WTC11 (cell line): ENCODE results near the gene TAF1D. TPM values are rescaled to one million over a fixed set of nuclear protein-coding genes. Genes with fewer than 3 reads are reported as not detected.

Experiments used
- ATAC-seq: fragments of 200-7000 bp; cut with Tn5 transposase; 2 replicates; pipeline ENCODE4 v1.10.0; 2021; ENCODE audit warnings: mild to moderate bottlenecking, moderate library complexity
- CTCF ChIA-PET: fragments of 300-600 bp; sonication (Branson Sonifier 250); formaldehyde crosslinking; loops from one replicate; lab custom pipeline; 2021; ENCODE audit warnings: antibody characterized with exemption; lab: Charles Lee
- POLR2A ChIA-PET: fragments of 350-600 bp; sonication (Branson Sonifier 250); formaldehyde crosslinking; loops from one replicate; lab custom pipeline; 2021; ENCODE audit warnings: antibody characterized with exemption; lab: Charles Lee
- DNase-seq: peaks from one replicate; pipeline ENCODE4 v3.0.0; 2021; ENCODE audit warnings: low spot score
- H3K27ac Mint-ChIP-seq: 2 replicates; pipeline ENCODE4 v1.8.0; 2021; ENCODE audit warnings: mixed read lengths
- H3K27me3 Mint-ChIP-seq: 2 replicates; pipeline ENCODE4 v1.8.0; 2021; ENCODE audit warnings: low read depth, mild to moderate bottlenecking, moderate library complexity, mixed read lengths
- H3K36me3 Mint-ChIP-seq: 2 replicates; pipeline ENCODE4 v1.8.0; 2021; ENCODE audit warnings: mixed read lengths
- H3K4me1 Mint-ChIP-seq: 2 replicates; pipeline ENCODE4 v1.8.0; 2022; ENCODE audit warnings: mixed read lengths
- H3K4me3 Mint-ChIP-seq: 2 replicates; pipeline ENCODE4 v1.8.0; 2021; ENCODE audit warnings: mild to moderate bottlenecking, moderate library complexity, mixed read lengths
- H3K9me3 Mint-ChIP-seq: 2 replicates; pipeline ENCODE4 v1.8.0; 2021; ENCODE audit warnings: mixed read lengths
- CBFB ChIP-seq: sonication (generic); formaldehyde crosslinking; IDR thresholded peaks from 2 replicates; pipeline ENCODE4 v1.8.1; 2022; ENCODE audit warnings: mild to moderate bottlenecking, low read depth, missing genetic modification reagents
- ELF4 ChIP-seq: sonication (generic); formaldehyde crosslinking; IDR thresholded peaks from 2 replicates; pipeline ENCODE4 v1.8.1; 2022; ENCODE audit warnings: low read depth, mild to moderate bottlenecking, moderate library complexity, missing genetic modification reagents
- ESRRA ChIP-seq: sonication (generic); formaldehyde crosslinking; IDR thresholded peaks from 2 replicates; pipeline ENCODE4 v1.8.1; 2022; ENCODE audit warnings: mild to moderate bottlenecking, missing genetic modification reagents, borderline replicate concordance
- FOXJ3 ChIP-seq: sonication (generic); formaldehyde crosslinking; IDR thresholded peaks from 2 replicates; pipeline ENCODE4 v1.9.0; 2021; ENCODE audit warnings: missing genetic modification reagents, mild to moderate bottlenecking, borderline replicate concordance
- FOXP1 ChIP-seq: sonication (generic); formaldehyde crosslinking; IDR thresholded peaks from 2 replicates; pipeline ENCODE4 v1.8.0; 2022; ENCODE audit warnings: missing genetic modification reagents, mild to moderate bottlenecking, moderate library complexity, borderline replicate concordance
- GRHL2 ChIP-seq: fragments of 250-450 bp; sonication (Bioruptor Pico); IDR thresholded peaks from 2 replicates; pipeline ENCODE4 v1.8.0; 2022; ENCODE audit warnings: mild to moderate bottlenecking, moderate library complexity; ENCODE audit not compliant: insufficient replicate concordance, severe bottlenecking
- IRF2 ChIP-seq: sonication (generic); formaldehyde crosslinking; IDR thresholded peaks from 2 replicates; pipeline ENCODE4 v1.8.0; 2022; ENCODE audit warnings: low read depth, missing genetic modification reagents, borderline replicate concordance
- KAT7 ChIP-seq: sonication (generic); formaldehyde crosslinking; IDR thresholded peaks from 2 replicates; pipeline ENCODE4 v1.8.1; 2023; ENCODE audit warnings: missing genetic modification reagents, mild to moderate bottlenecking, borderline replicate concordance
- NFATC4 ChIP-seq: fragments of 250-450 bp; sonication (Bioruptor Pico); IDR thresholded peaks from 2 replicates; pipeline ENCODE4 v1.9.0; 2021; ENCODE audit warnings: mild to moderate bottlenecking
- PRRX2 ChIP-seq: fragments of 250-450 bp; sonication (Bioruptor Pico); IDR thresholded peaks from 2 replicates; pipeline ENCODE4 v1.8.0; 2021; ENCODE audit warnings: mild to moderate bottlenecking
- SOX15 ChIP-seq: fragments of 250-450 bp; sonication (Bioruptor Pico); IDR thresholded peaks from 2 replicates; pipeline ENCODE4 v1.9.0; 2021; ENCODE audit warnings: mild to moderate bottlenecking
- TCF7 ChIP-seq: sonication (generic); formaldehyde crosslinking; IDR thresholded peaks from 2 replicates; pipeline ENCODE4 v1.8.0; 2022; ENCODE audit warnings: mild to moderate bottlenecking, low read depth, missing genetic modification reagents, moderate library complexity
- TEAD1 ChIP-seq: sonication (generic); formaldehyde crosslinking; IDR thresholded peaks from 2 replicates; pipeline ENCODE4 v1.8.0; 2022; ENCODE audit warnings: mild to moderate bottlenecking, missing genetic modification reagents
- ZNF121 ChIP-seq: sonication (generic); formaldehyde crosslinking; IDR thresholded peaks from 2 replicates; pipeline ENCODE4 v1.8.0; 2023; ENCODE audit warnings: missing genetic modification reagents
- ZNF317 ChIP-seq: sonication (generic); formaldehyde crosslinking; IDR thresholded peaks from 2 replicates; pipeline ENCODE4 v1.8.1; 2023; ENCODE audit warnings: low read depth, mild to moderate bottlenecking, moderate library complexity, missing genetic modification reagents, borderline replicate concordance
- ZNF671 ChIP-seq: fragments of 250-450 bp; sonication (Bioruptor Pico); IDR thresholded peaks from 2 replicates; pipeline ENCODE4 v1.8.0; 2021; ENCODE audit warnings: mild to moderate bottlenecking
- total RNA-seq: library from RNA; stranded (reverse); gene quantifications from 3 replicates; pipeline ENCODE4 v1.2.3, GENCODE V29; 2021
- TF ChIP-seq, protein P1 (sequence below): sonication (generic); formaldehyde crosslinking; IDR thresholded peaks from 2 replicates; pipeline ENCODE4 v1.8.0; 2023; ENCODE audit warnings: missing genetic modification reagents, mild to moderate bottlenecking, borderline replicate concordance
- TF ChIP-seq, protein P2 (sequence below): fragments of 250-450 bp; sonication (Bioruptor Pico); IDR thresholded peaks from 2 replicates; pipeline ENCODE4 v2.1.2; 2022; ENCODE audit warnings: mild to moderate bottlenecking, moderate library complexity
- TF ChIP-seq, protein P3 (sequence below): sonication (generic); formaldehyde crosslinking; IDR thresholded peaks from 2 replicates; pipeline ENCODE4 v1.8.0; 2022; ENCODE audit warnings: missing genetic modification reagents
- TF ChIP-seq, protein P4 (sequence below): sonication (generic); formaldehyde crosslinking; IDR thresholded peaks from 2 replicates; pipeline ENCODE4 v1.8.1; 2023; ENCODE audit warnings: mild to moderate bottlenecking, missing genetic modification reagents, moderate library complexity
- TF ChIP-seq, protein P5 (sequence below): fragments of 250-450 bp; sonication (Bioruptor Pico); IDR thresholded peaks from 2 replicates; pipeline ENCODE4 v1.9.0; 2021; ENCODE audit warnings: moderate library complexity, mild to moderate bottlenecking, inconsistent platforms, borderline replicate concordance

The TAF1D gene
- total RNA-seq, 1 experiment from 2014 or later, result 223 TPM

DNA sequence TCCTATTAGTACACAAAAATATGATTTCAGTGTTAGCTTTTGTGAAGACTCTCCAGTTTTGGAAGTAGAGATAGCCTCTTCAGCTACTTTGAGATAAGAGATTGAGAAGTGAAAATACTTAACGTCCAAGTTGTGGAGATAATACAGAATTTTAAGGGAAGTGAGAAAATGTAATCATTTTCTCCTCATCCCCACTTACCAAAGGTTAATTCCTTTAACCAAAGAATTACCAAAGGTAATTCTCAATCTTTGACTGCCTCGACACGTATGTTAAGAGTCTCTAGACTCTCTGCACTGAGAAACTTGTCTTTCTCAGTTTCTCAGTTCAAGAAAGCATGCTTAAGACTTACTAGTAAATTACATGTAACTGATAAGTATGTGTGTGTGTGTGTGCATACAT, 15.5 kb upstream of the TAF1D start:
- ChIA-PET CTCF (interaction anchor here (0.6 to 1.4 kb wide), 2 partner anchors 66 to 139 kb away, joined by 3 to 8 read pairs; no protein-coding TSS in a partner anchor), POLR2A (interaction anchor here (0.8 kb wide), 1 partner anchor 16 kb away, joined by 3 read pairs; no protein-coding TSS in a partner anchor)
- Mint-ChIP-seq H3K9me3 (peaks cover 4% of the 10 kb centered on the region; the same call in 1 of the 2 replicates), H3K27ac (no peak overlapping the region), H3K4me3 (no peak overlapping the region), H3K36me3 (peaks cover 47% of the 10 kb centered on the region), H3K27me3 (no peaks in the 10 kb centered on the region), H3K4me1 (no peaks in the 10 kb centered on the region)
- DNase-seq (no peak), ATAC-seq (no peak)
- TF ChIP-seq, protein P1, sequence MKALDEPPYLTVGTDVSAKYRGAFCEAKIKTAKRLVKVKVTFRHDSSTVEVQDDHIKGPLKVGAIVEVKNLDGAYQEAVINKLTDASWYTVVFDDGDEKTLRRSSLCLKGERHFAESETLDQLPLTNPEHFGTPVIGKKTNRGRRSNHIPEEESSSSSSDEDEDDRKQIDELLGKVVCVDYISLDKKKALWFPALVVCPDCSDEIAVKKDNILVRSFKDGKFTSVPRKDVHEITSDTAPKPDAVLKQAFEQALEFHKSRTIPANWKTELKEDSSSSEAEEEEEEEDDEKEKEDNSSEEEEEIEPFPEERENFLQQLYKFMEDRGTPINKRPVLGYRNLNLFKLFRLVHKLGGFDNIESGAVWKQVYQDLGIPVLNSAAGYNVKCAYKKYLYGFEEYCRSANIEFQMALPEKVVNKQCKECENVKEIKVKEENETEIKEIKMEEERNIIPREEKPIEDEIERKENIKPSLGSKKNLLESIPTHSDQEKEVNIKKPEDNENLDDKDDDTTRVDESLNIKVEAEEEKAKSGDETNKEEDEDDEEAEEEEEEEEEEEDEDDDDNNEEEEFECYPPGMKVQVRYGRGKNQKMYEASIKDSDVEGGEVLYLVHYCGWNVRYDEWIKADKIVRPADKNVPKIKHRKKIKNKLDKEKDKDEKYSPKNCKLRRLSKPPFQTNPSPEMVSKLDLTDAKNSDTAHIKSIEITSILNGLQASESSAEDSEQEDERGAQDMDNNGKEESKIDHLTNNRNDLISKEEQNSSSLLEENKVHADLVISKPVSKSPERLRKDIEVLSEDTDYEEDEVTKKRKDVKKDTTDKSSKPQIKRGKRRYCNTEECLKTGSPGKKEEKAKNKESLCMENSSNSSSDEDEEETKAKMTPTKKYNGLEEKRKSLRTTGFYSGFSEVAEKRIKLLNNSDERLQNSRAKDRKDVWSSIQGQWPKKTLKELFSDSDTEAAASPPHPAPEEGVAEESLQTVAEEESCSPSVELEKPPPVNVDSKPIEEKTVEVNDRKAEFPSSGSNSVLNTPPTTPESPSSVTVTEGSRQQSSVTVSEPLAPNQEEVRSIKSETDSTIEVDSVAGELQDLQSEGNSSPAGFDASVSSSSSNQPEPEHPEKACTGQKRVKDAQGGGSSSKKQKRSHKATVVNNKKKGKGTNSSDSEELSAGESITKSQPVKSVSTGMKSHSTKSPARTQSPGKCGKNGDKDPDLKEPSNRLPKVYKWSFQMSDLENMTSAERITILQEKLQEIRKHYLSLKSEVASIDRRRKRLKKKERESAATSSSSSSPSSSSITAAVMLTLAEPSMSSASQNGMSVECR (CRISPR knock-in tag), result no peak
- no peak for TF ChIP-seq PRRX2 (CRISPR knock-in tag)
- no peak for TF ChIP-seq FOXJ3 (CRISPR knock-in tag)
- TF ChIP-seq, protein P2, sequence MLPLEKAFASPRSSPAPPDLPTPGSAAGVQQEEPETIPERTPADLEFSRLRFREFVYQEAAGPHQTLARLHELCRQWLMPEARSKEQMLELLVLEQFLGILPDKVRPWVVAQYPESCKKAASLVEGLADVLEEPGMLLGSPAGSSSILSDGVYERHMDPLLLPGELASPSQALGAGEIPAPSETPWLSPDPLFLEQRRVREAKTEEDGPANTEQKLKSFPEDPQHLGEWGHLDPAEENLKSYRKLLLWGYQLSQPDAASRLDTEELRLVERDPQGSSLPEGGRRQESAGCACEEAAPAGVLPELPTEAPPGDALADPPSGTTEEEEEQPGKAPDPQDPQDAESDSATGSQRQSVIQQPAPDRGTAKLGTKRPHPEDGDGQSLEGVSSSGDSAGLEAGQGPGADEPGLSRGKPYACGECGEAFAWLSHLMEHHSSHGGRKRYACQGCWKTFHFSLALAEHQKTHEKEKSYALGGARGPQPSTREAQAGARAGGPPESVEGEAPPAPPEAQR (CRISPR knock-in tag), result no peak
- TF ChIP-seq, protein P3, sequence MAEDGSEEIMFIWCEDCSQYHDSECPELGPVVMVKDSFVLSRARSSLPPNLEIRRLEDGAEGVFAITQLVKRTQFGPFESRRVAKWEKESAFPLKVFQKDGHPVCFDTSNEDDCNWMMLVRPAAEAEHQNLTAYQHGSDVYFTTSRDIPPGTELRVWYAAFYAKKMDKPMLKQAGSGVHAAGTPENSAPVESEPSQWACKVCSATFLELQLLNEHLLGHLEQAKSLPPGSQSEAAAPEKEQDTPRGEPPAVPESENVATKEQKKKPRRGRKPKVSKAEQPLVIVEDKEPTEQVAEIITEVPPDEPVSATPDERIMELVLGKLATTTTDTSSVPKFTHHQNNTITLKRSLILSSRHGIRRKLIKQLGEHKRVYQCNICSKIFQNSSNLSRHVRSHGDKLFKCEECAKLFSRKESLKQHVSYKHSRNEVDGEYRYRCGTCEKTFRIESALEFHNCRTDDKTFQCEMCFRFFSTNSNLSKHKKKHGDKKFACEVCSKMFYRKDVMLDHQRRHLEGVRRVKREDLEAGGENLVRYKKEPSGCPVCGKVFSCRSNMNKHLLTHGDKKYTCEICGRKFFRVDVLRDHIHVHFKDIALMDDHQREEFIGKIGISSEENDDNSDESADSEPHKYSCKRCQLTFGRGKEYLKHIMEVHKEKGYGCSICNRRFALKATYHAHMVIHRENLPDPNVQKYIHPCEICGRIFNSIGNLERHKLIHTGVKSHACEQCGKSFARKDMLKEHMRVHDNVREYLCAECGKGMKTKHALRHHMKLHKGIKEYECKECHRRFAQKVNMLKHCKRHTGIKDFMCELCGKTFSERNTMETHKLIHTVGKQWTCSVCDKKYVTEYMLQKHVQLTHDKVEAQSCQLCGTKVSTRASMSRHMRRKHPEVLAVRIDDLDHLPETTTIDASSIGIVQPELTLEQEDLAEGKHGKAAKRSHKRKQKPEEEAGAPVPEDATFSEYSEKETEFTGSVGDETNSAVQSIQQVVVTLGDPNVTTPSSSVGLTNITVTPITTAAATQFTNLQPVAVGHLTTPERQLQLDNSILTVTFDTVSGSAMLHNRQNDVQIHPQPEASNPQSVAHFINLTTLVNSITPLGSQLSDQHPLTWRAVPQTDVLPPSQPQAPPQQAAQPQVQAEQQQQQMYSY, result no peak
- no peak for TF ChIP-seq ZNF317 (CRISPR knock-in tag)
- TF ChIP-seq, protein P4, sequence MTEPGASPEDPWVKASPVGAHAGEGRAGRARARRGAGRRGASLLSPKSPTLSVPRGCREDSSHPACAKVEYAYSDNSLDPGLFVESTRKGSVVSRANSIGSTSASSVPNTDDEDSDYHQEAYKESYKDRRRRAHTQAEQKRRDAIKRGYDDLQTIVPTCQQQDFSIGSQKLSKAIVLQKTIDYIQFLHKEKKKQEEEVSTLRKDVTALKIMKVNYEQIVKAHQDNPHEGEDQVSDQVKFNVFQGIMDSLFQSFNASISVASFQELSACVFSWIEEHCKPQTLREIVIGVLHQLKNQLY, result no peak
- no peak for TF ChIP-seq GRHL2 (CRISPR knock-in tag)
- no peak for TF ChIP-seq KAT7 (CRISPR knock-in tag)
- TF ChIP-seq NFATC4 (CRISPR knock-in tag), result no peak
- no peak for TF ChIP-seq IRF2 (CRISPR knock-in tag)
- no peak for TF ChIP-seq SOX15 (CRISPR knock-in tag)

DNA sequence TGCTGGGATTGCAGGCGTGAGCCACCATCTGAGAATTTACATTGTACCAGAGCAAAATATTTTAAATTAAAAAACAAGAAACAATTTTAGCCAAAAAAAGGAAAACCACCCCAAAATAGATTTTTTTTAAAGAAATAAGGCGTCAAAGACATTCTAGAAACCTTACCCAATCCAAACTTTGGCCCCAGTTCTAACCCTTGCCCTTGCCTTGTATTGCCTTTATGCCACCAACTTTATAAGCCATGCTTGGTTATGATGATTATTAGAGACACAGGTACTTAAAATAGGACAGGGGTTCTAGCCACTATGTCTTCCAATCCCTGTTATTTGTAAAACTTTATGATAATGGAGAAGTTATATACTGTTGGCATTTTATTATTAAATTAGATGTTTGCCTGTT, 11.9 kb upstream of the TAF1D start:
- Mint-ChIP-seq H3K27ac (no peak overlapping the region), H3K4me3 (no peak overlapping the region), H3K27me3 (no peaks in the 10 kb centered on the region), H3K4me1 (peaks cover 7% of the 10 kb centered on the region; the same call in 1 of the 2 replicates), H3K9me3 (no peaks in the 10 kb centered on the region), H3K36me3 (peaks cover 25% of the 10 kb centered on the region)
- ChIA-PET POLR2A (no interaction called here), CTCF (no interaction called here)
- no peak for ATAC-seq
- DNase-seq, result no peak
- TF ChIP-seq ZNF121 (no peak), TEAD1 (CRISPR knock-in tag) (no peak), FOXP1 (no peak), ESRRA (CRISPR knock-in tag) (no peak), ZNF671 (no peak), ELF4 (CRISPR knock-in tag) (no peak), CBFB (CRISPR knock-in tag) (no peak), TCF7 (CRISPR knock-in tag) (no peak)
- TF ChIP-seq, protein P5, sequence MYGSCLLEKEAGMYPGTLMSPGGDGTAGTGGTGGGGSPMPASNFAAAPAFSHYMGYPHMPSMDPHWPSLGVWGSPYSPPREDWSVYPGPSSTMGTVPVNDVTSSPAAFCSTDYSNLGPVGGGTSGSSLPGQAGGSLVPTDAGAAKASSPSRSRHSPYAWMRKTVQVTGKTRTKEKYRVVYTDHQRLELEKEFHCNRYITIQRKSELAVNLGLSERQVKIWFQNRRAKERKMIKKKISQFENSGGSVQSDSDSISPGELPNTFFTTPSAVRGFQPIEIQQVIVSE (CRISPR knock-in tag), result no peak
